GM12872 (cell line): ENCODE data around the gene SH3D19.

Experiments used
- CTCF ChIP-seq: IDR thresholded peaks from 3 replicates; pipeline ENCODE4 v1.5.1; 2011; ENCODE audit warnings: low read depth, mild to moderate bottlenecking, low read length, moderate library complexity; ENCODE audit not compliant: insufficient read depth

SH3D19 gene

GRCh38 chr4:151166636-151167035, 158.8 kb downstream of the SH3D19 start:
- no peak for TF ChIP-seq CTCF

GRCh38 chr4:151165205-151166000, 160.0 kb downstream of the SH3D19 start:
- no peak for TF ChIP-seq CTCF

GRCh38 chr4:151163855-151164254, 161.6 kb downstream of the SH3D19 start:
- no peak for TF ChIP-seq CTCF

- no peak for TF ChIP-seq CTCF
Measured at GRCh38 chr4:151158979-151159378, 166.4 kb downstream of the SH3D19 start.

GRCh38 chr4:151157543-151157942, 167.9 kb downstream of the SH3D19 start:
- no peak for TF ChIP-seq CTCF

GRCh38 chr4:151153585-151153984, 171.8 kb downstream of the SH3D19 start:
- no peak for TF ChIP-seq CTCF

GRCh38 chr4:151152028-151152427, 173.4 kb downstream of the SH3D19 start:
- no peak for TF ChIP-seq CTCF
